CD4-positive, alpha-beta T cell treated with Interferon alpha-2 for 1 hour (primary cell): Measurements from ENCODE around the gene ZNF385B.

ENCODE experiments used
- DNase-seq, 2 donors: peaks; one replicate each; pipeline ENCODE4 v3.0.0-alpha.2; 2020 to 2022

ZNF385B gene

DNA sequence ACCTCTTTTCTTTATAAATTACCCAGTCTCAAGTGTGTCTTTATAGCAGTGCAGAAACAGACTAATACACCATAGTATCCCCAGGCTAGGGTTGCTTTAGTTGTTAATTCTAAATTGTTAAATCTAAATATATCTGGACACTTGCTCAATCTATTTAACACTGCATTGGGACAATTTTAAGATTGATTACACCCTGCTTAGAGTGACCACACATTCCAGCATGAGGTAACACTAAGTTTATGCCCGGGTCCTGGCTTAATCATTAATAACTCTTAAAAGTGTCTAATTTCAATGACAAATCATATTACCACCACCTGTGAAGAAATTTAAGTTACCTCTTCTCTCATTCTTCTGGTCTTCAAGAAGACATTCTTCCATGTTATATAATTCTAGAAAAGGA, 131.4 kb downstream of the ZNF385B start:
- DNase-seq: no peak

DNA sequence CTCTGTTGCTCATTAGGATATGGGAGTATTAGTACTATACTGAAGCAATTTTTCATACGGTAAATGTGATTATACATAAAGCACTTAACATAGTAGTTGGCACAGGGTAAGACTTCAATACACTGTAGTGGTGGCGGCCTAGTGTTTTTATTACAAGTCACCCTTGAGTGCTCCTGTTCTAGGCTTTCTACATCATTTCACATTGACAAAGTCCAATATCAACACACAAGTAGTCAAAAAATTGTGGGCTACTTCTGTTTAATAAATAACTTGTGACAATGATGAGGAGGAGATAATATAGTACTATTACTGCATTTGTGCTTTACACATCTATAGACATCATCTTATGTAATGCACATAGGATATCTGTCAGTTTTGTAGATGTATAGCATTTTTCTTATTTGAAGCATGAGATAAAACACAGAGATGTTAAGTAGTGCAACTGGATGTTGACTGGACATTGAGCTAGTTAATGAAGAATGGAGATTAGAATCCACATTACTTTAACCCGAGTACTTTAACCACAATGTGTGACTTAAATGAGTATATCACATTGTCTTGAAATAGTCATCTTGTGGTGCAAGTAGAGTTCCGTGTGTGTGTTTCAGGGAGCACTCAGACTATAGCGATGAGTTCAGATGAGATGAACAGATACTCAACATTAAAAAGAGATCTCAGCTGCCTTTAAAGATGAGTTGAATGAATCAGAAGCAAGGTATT, 134.8 kb downstream of the ZNF385B start:
- DNase-seq: no peak

DNA sequence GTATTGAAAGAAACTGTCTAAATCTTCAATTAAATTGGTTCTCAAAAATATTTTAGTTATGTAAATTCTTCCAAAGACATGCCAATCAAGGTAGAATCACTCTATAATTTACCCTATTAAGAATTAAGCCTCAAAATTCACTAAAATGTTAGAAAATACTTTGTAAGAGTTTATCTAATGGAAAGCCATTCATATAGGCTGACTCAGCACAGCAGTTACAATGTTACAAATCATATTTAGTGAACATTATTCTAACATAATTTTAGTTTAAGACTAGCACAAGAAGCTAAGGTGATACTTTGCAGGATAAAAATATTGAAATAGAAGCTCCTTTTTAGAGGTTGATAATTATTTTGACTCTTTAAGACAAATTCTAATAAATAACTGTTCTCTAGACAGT, 137.0 kb downstream of the ZNF385B start:
- no peak for DNase-seq

DNA sequence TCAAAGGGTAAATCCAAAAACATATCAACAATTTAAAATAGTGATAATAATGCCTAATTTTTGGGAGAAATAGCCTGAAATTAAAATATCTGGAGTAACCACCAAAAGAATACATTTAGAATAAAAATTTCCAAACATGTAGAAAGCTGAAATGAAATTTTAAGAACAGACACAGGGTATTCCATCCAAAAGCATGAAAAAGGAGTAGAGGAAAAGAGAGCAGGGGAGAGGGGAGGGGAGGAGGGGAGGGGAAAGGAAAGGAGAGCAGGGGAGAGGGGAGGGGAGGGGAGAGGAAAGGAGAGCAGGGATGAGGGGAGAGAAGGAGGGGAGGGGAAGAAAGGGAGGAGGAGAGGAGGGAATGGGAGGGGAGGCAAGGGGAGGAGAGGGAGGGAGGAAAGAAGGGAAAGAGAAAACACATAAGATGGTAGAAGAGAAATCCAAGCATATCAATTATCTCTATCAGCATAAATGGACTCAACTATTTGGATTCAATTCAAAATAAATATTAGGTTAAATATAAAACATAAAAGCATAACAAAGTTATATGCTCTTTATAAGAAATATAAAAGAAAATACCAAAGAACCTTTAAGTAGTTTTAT, 141.1 kb downstream of the ZNF385B start:
- DNase-seq: no peak

DNA sequence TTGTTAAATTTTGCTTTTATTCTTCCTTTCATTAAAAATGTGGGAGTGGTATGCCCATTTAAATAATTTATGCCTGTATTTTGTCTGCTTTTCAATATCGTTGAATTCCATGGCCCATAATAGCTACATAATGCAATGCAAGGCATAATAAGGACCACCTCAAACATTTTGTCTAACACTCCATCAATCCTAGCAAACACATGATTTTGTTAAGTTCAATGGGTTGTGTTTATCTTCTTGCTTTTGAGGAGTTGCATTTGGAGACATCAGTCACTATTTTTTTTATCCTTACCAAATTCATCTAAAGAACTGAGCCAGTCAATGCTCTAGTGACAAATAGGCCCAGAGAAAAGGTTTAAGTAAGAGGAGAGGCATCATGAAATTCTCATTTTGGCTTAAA, 145.5 kb downstream of the ZNF385B start:
- no peak for DNase-seq

DNA sequence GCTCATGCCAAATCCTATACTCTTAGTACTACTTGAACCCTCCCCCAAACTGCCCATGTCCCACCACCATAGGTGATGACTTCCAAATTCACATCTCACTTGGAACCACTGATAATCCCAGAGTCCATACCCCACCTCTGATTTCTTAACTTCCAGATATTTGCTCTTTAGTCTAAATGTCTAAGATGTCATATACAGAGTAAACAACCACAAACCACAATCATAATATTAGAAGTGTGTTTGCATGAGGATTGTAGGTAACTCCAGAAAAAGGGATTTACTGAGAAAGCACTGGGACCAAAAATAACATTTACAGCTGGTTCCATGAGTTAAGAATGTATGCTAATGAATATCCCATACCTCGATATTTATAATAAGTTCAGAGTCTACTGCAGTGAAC, 146.2 kb downstream of the ZNF385B start:
- no peak for DNase-seq

DNA sequence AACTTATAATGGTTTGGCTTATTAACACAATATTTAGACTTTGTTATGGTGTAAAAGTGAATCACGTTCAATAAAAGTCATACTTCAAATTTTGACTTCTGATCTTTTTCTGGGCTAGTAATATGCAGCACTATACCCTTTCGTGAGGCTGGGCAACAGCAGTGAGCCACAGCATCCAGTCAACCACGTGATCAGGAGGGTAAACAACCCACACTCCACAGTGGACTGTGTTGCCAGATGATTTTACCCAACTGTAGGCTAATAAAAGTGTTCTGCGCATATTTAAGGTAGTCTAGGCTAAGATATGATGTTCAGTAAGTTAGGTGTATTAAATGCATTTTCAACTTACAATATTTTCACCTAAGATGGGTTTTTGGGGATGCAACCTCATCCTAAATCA, 148.6 kb downstream of the ZNF385B start:
- DNase-seq: no peak

DNA sequence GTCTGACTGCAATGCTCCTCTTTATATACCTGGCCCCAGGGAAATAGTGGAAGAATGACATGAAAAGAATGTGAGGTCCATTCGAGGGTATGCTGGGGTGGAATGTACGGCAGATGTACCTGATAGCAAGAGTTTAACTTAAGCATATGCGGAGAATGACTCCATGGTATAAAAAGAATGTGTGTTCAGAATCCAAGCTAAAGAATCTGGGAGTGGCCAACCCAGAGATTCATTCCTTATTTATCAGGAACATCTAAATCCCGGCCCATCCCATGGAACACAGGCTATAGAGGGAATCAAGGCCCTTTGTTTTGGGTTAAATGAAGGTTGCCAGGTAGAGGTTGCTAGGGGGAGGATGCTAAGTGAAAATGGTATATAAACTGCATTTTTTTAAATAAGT, 150.0 kb downstream of the ZNF385B start:
- no peak for DNase-seq

DNA sequence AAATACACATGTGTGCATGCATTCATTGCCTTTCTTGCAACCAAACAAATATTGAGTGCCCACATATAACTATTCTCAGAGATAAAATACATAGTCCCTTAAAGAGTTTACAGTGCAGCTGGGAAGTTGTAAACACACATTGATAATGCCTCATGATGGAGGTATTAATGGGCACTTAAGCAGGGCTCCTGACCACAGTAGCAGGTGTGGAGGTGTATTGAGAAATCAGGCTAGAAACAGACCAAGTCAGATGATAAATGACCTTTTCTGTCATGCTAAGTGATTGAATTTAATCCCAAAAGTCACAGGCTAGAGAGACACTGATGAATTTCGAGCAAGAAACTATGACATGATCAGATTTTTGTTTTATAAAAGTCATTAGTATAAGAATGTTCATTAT, 157.7 kb downstream of the ZNF385B start:
- no peak for DNase-seq

DNA sequence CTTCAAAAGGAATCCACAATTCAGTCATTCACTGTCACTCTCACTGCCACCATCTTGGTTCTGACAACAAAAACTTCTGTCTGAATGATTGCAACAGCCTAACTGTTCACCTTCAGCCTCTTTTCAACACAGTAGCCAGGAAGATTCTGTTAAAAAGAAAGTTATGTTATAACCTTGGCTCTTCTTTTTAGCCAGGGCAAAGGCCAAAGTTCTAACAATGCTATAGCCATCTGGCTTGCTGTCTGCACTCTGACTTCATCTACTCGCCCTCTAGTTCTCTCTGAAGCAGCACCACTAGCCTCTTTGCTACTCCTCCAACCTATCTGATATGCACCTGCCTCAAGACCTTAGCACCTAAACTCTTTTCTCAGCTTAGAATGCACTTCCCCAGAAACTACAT, 158.5 kb downstream of the ZNF385B start:
- no peak for DNase-seq

DNA sequence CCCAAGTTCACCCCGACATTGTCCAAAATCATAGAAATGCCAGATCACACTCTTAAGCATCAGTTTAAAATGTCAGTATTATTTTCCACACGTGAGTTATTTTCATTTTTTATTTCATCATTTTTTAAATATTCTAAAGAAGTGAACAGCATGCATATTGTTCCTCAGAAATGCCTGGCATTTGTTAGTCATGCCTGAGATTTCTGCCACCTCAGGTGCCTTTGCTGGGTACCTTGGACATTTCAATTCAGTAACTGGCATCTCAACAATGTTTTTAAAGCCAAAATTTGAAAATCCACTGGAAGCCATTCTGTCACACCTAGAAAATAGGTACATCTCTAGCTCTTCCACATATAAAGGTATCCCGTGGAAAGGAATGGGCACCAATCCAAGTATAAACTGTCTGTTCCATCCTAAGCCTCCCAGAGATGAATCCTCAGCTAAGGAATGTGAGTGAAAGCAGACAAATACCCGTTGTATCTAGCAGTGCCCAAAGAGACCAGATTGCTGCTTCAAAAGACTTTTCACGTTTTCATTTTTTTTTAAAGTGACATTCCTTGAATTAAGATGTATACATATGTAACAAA, 159.8 kb downstream of the ZNF385B start:
- no peak for DNase-seq

DNA sequence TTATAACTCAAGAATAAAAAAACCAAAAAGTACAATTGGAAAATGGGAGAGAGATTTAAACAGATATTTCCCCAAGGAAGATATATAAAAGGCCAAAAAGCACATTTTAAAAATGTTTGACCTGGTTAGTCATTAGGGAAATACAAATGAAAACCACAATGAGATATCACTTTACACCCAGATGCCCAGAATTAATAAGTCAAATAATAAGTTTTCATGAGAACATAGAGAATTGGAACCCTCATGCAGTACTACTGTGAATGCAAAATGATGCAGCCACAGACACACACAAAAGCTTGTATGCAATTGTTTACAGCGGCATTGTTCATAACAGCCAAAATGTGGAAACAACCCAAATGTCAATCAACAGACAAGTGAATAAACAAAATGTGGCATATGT, 165.9 kb downstream of the ZNF385B start:
- no peak for DNase-seq

DNA sequence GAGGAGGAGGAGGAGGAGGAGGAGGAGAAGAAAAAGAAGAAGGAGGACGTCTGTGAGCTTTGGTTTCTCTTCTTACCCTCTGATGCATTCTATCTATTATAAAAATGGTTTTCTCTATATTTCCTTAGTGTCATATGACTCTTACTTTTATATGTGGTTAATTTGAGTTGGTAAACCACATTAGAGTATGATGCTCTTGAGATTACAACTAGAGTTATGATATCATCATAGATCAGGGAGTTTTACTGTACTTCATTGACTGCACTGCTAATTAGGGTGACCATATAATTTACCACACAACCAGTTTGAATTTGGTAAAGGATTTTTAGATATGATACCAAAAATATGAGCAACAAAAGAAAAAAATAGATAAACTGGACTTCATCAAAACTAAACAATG, 166.4 kb downstream of the ZNF385B start:
- DNase-seq: no peak

DNA sequence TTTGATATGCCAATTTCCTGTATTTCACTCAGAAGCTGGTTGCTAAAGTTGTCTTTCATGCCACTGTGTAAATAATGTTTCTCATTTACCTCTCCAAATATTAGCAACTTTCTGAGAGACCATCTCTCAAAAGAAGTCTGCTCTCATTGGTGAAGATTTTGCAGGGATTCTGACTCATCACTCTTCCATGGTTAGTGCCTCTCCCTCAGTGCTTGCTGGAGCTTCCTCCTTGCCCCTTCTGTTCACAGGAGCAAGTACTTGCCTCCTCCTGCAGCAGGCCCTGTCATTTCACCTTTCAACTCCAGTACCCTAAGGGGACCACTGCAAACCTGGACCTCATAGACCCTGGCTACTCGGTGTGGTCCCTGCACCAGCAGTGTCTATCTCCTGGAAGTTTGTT, 168.8 kb downstream of the ZNF385B start:
- DNase-seq: no peak

DNA sequence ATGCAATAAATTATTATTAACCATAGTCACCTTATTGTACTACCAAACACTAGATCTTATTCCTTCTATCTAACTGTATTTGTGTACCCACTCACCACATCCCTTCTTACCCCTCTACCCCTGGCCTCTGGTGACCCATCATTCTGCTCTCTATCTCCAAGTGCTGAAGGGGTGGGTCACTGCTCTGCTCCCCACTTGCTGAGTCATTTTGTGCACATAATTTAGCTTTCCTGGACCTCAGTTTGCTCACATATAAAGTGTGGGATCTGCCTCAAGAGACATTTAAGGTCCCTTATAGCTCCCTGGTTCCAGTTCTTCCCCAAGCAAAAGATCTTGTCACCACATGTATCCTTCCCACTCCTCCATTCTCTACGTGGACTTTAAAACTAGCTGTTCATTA, 169.4 kb downstream of the ZNF385B start:
- DNase-seq: no peak

DNA sequence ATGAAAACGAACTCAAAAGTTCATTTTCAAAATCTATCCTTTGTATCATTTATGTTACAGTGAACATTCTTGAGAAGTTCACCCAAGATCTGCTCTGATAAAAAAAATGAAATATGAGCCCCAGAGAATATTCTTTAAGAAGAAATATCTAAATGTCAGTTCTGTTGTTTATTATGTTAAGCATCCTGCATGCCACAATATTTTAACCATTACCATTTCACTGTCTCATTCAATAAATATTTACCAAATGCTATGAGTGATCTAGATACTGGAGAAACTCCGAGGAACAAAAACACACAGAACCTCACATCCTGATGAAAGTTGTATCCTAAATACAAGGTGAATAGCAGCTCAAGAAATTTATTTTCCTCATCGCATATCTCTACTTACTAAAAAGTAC, 170.2 kb downstream of the ZNF385B start:
- no peak for DNase-seq

DNA sequence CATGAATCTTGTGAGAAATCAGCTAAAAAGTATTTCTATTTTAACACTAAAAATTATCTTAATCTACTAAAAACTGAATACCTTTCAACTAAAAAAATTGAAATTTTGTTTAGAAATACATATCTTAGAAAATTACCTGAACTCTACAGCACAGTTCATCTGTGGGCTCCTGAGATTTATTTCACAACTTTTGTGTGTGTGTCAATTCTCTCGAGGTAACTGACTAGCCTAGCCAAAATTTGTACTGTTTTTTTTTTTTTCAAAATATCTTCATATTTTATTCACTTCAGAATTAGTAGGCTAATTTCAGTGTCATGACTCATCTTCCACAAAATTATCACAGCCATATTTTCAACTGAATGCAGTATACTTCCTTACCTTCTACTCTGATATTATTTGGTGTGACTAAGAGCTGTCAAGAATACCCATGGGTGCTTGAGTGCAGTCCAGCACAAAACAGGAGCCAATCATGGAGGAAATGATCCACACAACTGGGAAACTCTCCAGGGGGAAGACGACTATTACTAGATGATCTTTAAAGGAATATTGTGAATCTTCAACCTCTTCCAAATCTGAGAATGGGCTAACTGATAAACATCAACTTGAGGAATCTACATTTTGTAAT, 174.6 kb downstream of the ZNF385B start:
- DNase-seq: no peak

DNA sequence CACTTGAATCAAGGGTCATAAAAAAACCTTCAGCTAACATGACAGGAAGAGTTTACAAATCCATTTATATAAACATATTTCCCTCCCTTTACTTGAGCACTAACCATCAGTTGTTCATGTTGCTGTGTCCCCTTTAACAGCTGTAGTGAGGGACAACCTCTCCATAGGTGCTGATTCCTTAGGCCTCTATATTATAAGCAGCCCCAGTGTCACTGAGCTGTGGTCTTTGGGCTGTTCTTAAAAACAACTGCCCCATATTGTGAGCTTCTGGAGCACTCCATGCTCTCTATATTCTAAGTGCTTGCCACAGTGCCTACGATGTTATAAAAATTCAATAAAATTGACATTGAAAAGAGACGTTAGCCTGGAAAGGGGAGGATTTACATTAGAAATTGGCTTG, 175.3 kb downstream of the ZNF385B start:
- DNase-seq: no peak

DNA sequence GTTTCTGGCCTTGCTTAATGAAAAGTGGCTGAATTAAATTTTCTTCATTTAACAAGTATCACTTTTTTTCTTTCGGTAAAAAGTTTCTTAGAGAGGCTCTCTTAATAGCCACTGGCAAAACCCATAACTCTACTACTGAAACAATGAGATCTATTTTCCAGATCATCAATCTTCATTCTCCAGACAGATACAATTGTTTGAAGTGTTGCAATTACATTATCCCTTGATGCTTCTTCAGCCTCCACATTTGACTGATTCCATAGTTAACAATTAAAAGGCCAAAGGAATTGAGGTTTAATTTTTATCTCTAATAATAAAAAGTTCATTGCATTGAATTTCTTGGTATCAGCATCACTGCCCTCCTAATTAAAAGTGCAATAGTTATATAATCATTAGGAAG, 176.3 kb downstream of the ZNF385B start:
- DNase-seq: no peak

DNA sequence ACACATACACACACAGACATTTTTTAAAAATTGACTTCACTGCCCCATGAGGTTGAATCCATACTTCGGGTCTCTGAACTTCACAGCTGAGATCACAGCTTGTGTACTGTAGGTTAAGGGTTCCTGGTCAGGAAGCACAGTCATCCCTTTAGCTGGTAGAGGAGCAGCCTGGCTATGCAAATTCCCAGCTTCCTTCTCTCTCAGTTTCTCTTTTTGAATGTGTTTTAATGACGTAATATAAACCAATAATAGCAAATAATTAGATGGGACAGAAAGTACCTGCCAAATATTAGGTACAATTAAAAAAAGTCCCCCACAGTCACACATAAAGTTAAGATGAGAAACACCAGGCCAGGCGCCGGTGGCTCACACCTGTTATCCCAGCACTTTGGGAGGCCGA, 178.7 kb downstream of the ZNF385B start:
- DNase-seq: no peak

DNA sequence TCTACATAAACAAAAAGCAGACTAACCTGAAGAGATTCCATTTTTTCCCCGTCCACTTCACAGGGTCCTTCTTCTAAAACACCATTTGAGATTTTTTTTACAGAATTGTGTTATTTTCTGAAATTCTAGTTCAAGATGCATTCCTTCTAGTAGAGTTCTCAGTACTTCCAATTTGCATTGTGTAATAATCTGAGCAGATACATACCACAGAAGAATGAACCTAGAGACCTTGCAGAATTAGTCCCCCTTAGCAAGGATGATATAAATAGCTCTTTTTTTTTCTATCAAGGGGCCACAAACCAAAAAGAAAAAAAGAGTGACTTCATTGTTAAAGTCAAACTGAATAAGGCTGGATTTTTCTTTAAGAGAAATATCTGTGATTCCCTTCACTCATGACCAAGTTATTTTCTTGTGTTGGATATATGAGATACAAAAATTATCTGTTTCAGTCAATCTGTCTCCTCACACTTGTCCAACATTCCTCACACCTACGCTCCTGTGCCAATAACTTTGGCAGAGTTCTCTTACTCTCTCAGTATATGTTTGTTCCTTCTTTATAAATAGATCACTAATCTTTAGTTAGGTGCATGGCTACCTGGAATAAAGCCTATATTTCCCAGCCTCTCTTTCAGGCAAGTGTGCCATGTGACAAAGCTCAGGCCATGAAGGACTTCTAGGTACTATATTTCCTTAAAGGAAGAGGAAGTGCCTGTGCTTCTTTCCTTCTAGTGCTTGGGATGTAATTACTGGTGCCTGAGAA, 183.5 kb downstream of the ZNF385B start:
- DNase-seq: no peak

DNA sequence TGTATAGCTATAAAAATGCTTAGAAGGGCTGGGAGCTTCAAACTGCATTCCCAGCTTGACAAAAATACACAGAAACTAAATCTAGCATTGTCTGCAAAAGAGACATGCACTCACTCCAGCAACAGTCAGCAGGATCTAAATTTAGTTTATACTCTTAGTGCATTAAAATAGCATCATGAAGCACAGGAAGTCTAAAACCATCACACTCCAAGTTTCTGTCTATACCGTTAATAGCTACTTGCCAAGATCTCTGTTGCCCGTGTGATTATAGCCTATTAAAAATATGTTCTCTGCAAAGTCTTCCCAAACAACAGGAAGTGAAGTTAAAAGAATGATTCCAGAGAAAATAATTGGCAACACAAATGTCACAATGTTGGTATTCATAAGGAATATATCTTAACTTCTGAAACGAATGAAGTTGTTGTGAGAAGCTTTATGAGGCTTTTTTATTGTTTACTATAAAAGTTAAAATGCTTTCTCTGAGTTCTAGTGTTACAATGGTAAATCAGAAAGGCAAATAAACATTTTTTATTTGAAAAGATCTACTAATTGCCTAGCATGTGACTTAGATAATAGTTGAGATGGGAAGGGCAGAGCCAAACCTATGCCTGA, 184.2 kb downstream of the ZNF385B start:
- DNase-seq: no peak

DNA sequence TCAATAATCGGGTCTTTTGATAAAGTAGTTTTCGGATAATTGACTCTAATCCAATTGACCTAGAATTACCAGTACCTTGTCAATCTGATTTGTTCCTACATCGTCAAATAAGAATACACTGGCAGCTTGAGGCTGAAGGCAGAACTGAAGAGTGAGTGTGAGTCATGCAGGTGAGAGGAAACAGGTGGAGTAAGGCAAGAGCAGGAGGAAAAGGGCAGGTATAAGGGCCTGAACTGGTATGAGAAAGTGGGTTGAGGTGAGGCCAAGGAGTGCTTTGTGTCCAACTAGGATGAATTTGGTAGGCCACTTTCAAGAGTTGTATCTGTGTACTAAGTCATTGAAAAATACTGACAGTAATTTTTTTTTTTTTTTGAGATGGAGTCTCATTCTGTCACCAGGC, 186.0 kb downstream of the ZNF385B start:
- DNase-seq: no peak
